Caco-2 (cell line): ENCODE measurements around the gene CDKN1B. TPM values are rescaled to one million over a fixed set of nuclear protein-coding genes. Genes with fewer than 3 reads are reported as not detected.

ENCODE experiments used
- BruUV-seq: library from RNA; stranded (reverse); fragments of 400-500 nt; replicated peaks from 2 replicates; lab custom pipeline; 2021; lab: Mats Ljungman, UMichigan
- CTCF ChIA-PET: fragments of 300-600 bp; sonication (Branson Sonifier 250); formaldehyde crosslinking; loops from one replicate; lab custom pipeline; 2022; ENCODE audit warnings: antibody characterized with exemption; lab: Charles Lee
- POLR2A ChIA-PET: fragments of 300-600 bp; sonication (Branson Sonifier 250); formaldehyde crosslinking; loops from one replicate; lab custom pipeline; 2022; ENCODE audit warnings: antibody characterized with exemption; lab: Charles Lee
- DNase-seq, 2 experiments: peaks; one replicate each; pipeline versions ENCODE4 v3.0.0 to v3.0.0-alpha.2; 2020 to 2022
- H3K27me3 ChIP-seq: replicated peaks from 2 replicates; pipeline ENCODE4 v1.6.0; 2011; ENCODE audit warnings: low read length; ENCODE audit not compliant: control insufficient read depth, insufficient read depth
- H3K36me3 ChIP-seq: 2 replicates; pipeline ENCODE4 v1.5.1; 2011; ENCODE audit warnings: low read length; ENCODE audit not compliant: control insufficient read depth, insufficient read depth
- H3K4me1 ChIP-seq: fragments of 250-450 bp; sonication (Bioruptor Pico); 2 replicates; pipeline ENCODE4 v1.5.1; 2020; ENCODE audit warnings: mild to moderate bottlenecking
- H3K4me3 ChIP-seq: 2 replicates; pipeline ENCODE4 v1.5.1; 2011; ENCODE audit warnings: low read depth, mild to moderate bottlenecking, control low read depth, low read length
- H3K9me3 ChIP-seq: fragments of 250-450 bp; sonication (Bioruptor Pico); 2 replicates; pipeline ENCODE4 v1.5.1; 2020; ENCODE audit warnings: mild to moderate bottlenecking, moderate library complexity
- H3K27ac Mint-ChIP-seq: one replicate; pipeline ENCODE4 v1.8.0; 2022; ENCODE audit warnings: mixed read lengths; ENCODE audit not compliant: unreplicated experiment
- H3K27me3 Mint-ChIP-seq: one replicate; pipeline ENCODE4 v1.8.0; 2022; ENCODE audit warnings: mixed read lengths; ENCODE audit not compliant: insufficient read depth, unreplicated experiment
- H3K36me3 Mint-ChIP-seq: one replicate; pipeline ENCODE4 v1.8.0; 2022; ENCODE audit warnings: mild to moderate bottlenecking, mixed read lengths; ENCODE audit not compliant: insufficient read depth, unreplicated experiment
- H3K4me1 Mint-ChIP-seq: one replicate; pipeline ENCODE4 v1.8.0; 2022; ENCODE audit warnings: low read depth, mixed read lengths; ENCODE audit not compliant: unreplicated experiment
- H3K4me3 Mint-ChIP-seq: one replicate; pipeline ENCODE4 v1.8.0; 2022; ENCODE audit warnings: mild to moderate bottlenecking, moderate library complexity, mixed read lengths; ENCODE audit not compliant: unreplicated experiment
- H3K9me3 Mint-ChIP-seq: one replicate; pipeline ENCODE4 v1.8.0; 2022; ENCODE audit warnings: mixed read lengths; ENCODE audit not compliant: unreplicated experiment
- intact Hi-C: fragments of 100-400 bp; cut with micrococcal nuclease; formaldehyde crosslinking; loops from one replicate; pipeline ENCODE4 v1.10.0; 2022; ENCODE audit not compliant: unreplicated experiment
- total RNA-seq: library from RNA; stranded (reverse); gene quantifications from 2 replicates; pipeline ENCODE4 v1.2.3, GENCODE V29; 2022
- TF ChIP-seq, protein P1 (sequence below), 2 experiments: fragments of 200-600 bp in 1 of 2; IDR thresholded peaks; 1 replicate in 1 of 2; 2 replicates in 1 of 2; pipeline versions ENCODE4 v1.5.1 to v1.8.0; 2011 to 2022; ENCODE audit warnings: antibody characterized with exemption in 1 of 2, control low read depth in 1 of 2, inconsistent platforms in 1 of 2, low read depth in 1 of 2, low read length in 1 of 2, mild to moderate bottlenecking in 1 of 2, moderate library complexity in 1 of 2; ENCODE audit not compliant: insufficient read depth in 1 of 2, severe bottlenecking in 1 of 2, unreplicated experiment in 1 of 2

CDKN1B gene
- total RNA-seq, 1 experiment from 2014 or later, result 115 TPM

GRCh38 chr12:12715459-12716150 lies 1.6 kb upstream of the CDKN1B start:
- peaks cover 39% of the 10 kb centered on the region for H3K4me1 Mint-ChIP-seq
- peak overlapping the region; percentile 76 for H3K4me3 Mint-ChIP-seq
- Histone ChIP-seq H3K27me3 (no peaks in the 10 kb centered on the region), H3K4me1 (peaks cover 29% of the 10 kb centered on the region), H3K36me3 (peaks cover 2% of the 10 kb centered on the region), H3K9me3 (no peaks in the 10 kb centered on the region), H3K4me3 (peak overlapping the region; percentile 77)
- BruUV-seq, result no TSS peak
- H3K36me3 Mint-ChIP-seq, result peaks cover 38% of the 10 kb centered on the region
- peak in 1 of 2 experiments; percentile 24 for DNase-seq
- TF ChIP-seq, protein P1, sequence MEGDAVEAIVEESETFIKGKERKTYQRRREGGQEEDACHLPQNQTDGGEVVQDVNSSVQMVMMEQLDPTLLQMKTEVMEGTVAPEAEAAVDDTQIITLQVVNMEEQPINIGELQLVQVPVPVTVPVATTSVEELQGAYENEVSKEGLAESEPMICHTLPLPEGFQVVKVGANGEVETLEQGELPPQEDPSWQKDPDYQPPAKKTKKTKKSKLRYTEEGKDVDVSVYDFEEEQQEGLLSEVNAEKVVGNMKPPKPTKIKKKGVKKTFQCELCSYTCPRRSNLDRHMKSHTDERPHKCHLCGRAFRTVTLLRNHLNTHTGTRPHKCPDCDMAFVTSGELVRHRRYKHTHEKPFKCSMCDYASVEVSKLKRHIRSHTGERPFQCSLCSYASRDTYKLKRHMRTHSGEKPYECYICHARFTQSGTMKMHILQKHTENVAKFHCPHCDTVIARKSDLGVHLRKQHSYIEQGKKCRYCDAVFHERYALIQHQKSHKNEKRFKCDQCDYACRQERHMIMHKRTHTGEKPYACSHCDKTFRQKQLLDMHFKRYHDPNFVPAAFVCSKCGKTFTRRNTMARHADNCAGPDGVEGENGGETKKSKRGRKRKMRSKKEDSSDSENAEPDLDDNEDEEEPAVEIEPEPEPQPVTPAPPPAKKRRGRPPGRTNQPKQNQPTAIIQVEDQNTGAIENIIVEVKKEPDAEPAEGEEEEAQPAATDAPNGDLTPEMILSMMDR (IDR thresholded peaks at IDR 0.05; ENCODE audit: insufficient read depth in 1 of 2, low read depth in 1 of 2, low read length in 1 of 2, severe bottlenecking in 1 of 2, unreplicated experiment in 1 of 2), result no peak
- peak overlapping the region; percentile 71 for H3K27ac Mint-ChIP-seq
- no peaks in the 10 kb centered on the region for H3K9me3 Mint-ChIP-seq
- no peaks in the 10 kb centered on the region for H3K27me3 Mint-ChIP-seq
- intact Hi-C loops, result loop anchor here (2.0 to 10.0 kb wide), 4 partner anchors 19 to 451 kb away; partner anchors contain the start of genes BORCS5, GPR19 and LRP6
- POLR2A ChIA-PET, result interaction anchor here (0.6 to 2.0 kb wide), 7 partner anchors 10 to 402 kb away, joined by 3 to 15 read pairs (median 3); no protein-coding TSS in a partner anchor
- CTCF ChIA-PET, result interaction anchor here (1.0 to 2.3 kb wide), 2 partner anchors 10 to 21 kb away, joined by 4 to 19 read pairs; no protein-coding TSS in a partner anchor

GRCh38 chr12:12716151-12716792 lies 896 bp upstream of the CDKN1B start:
- intact Hi-C loops, result loop anchor here (5.0 to 10.0 kb wide), 3 partner anchors 339 to 451 kb away; partner anchors contain the start of genes BORCS5 and LRP6
- BruUV-seq, result TSS peak; percentile 72
- Mint-ChIP-seq H3K9me3 (no peaks in the 10 kb centered on the region), H3K4me3 (peak overlapping the region; percentile 76), H3K27ac (peak overlapping the region; percentile 71), H3K4me1 (peaks cover 46% of the 10 kb centered on the region), H3K36me3 (peaks cover 45% of the 10 kb centered on the region), H3K27me3 (no peaks in the 10 kb centered on the region)
- Histone ChIP-seq H3K4me1 (peaks cover 34% of the 10 kb centered on the region), H3K27me3 (no peaks in the 10 kb centered on the region), H3K4me3 (peak overlapping the region; percentile 77), H3K9me3 (no peaks in the 10 kb centered on the region), H3K36me3 (peaks cover 2% of the 10 kb centered on the region)
- CTCF ChIA-PET, result interaction anchor here (1.0 to 2.3 kb wide), 3 partner anchors 9 to 367 kb away, joined by 3 to 19 read pairs (median 4); no protein-coding TSS in a partner anchor
- TF ChIP-seq, protein P1 (IDR thresholded peaks at IDR 0.05; ENCODE audit: insufficient read depth in 1 of 2, low read depth in 1 of 2, low read length in 1 of 2, severe bottlenecking in 1 of 2, unreplicated experiment in 1 of 2), result no peak
- POLR2A ChIA-PET, result interaction anchor here (0.6 to 2.0 kb wide), 12 partner anchors 9 to 451 kb away, joined by 3 to 15 read pairs (median 4); no protein-coding TSS in a partner anchor
- DNase-seq, result peak in 1 of 2 experiments; percentile 53
